Uterus (tissue), 4 donors: ENCODE data around the gene ANKRD16. TPM values are rescaled to one million over a fixed set of nuclear protein-coding genes. Genes with fewer than 3 reads are reported as not detected.
"Not testable (repeated sequence)": the region's sequence is repeated elsewhere in the genome, so short reads cannot be mapped to it uniquely, and the experiment has no call there.

Experiments used
- DNase-seq, 2 donors: peaks; one replicate each; pipeline ENCODE4 v3.0.0-alpha.2; 2019 to 2020
- H3K27ac ChIP-seq, 2 donors: fragments of 200-600 bp; sonication (generic); 1 replicate in 1 of 2; 2 replicates in 1 of 2; pipeline ENCODE4 v1.5.1; 2016 to 2018
- H3K27me3 ChIP-seq, 2 donors: fragments of 200-600 bp; sonication (generic); one replicate each; pipeline ENCODE4 v1.5.1; 2018 to 2019; ENCODE audit warnings: control low read depth in 1 of 2
- H3K36me3 ChIP-seq, 2 donors: fragments of 200-600 bp; sonication (generic); one replicate each; pipeline ENCODE4 v1.5.1; 2019; ENCODE audit warnings: control low read depth in 1 of 2
- H3K4me1 ChIP-seq, 2 donors: fragments of 200-600 bp; sonication (generic); one replicate each; pipeline ENCODE4 v1.5.1; 2018 to 2019; ENCODE audit warnings: control low read depth in 1 of 2
- H3K4me3 ChIP-seq, 2 donors: fragments of 200-600 bp; sonication (generic); 1 replicate in 1 of 2; 2 replicates in 1 of 2; pipeline ENCODE4 v1.5.1; 2018 to 2019; ENCODE audit warnings: mild to moderate bottlenecking in 1 of 2
- H3K9me3 ChIP-seq, 2 donors: fragments of 200-600 bp; sonication (generic); one replicate each; pipeline ENCODE4 v1.5.1; 2019; ENCODE audit warnings: control low read depth in 1 of 2
- POLR2A ChIP-seq, 2 donors: fragments of 450-650 bp; IDR thresholded peaks; one replicate each; pipeline ENCODE4 v1.6.1; 2016; ENCODE audit warnings: antibody characterized with exemption in 2 of 2, mild to moderate bottlenecking in 1 of 2, moderate library complexity in 1 of 2
- intact Hi-C: fragments of 100-400 bp; cut with DNase I; formaldehyde crosslinking; loops from one replicate; pipeline ENCODE4 v1.15.1; 2023; ENCODE audit warnings: low total_unique reads
- total RNA-seq, 4 donors: library from RNA; depleted of rRNA in 3 of 4; stranded (reverse); fragments of >200 nt in 3 of 4; gene quantifications; one replicate each; pipeline versions ENCODE4 v1.1.0 to v1.2.4, GENCODE V29; 2014 to 2023
- TF ChIP-seq, protein P1 (sequence below), 4 experiments: fragments of 200-600 bp in 2 of 4; fragments of 450-650 bp in 2 of 4; sonication (generic) in 2 of 4; IDR thresholded peaks; one replicate each; pipeline ENCODE4 v1.5.1; 2016 to 2019; ENCODE audit warnings: antibody characterized with exemption in 4 of 4, mild to moderate bottlenecking in 2 of 4, moderate library complexity in 1 of 4
- donor health status: DM: yes; HTN: yes; CAD: no.

The ANKRD16 gene
- total RNA-seq, 4 donors from 2014 or later: 11.9 to 28.4 (median 17.8) TPM

DNA sequence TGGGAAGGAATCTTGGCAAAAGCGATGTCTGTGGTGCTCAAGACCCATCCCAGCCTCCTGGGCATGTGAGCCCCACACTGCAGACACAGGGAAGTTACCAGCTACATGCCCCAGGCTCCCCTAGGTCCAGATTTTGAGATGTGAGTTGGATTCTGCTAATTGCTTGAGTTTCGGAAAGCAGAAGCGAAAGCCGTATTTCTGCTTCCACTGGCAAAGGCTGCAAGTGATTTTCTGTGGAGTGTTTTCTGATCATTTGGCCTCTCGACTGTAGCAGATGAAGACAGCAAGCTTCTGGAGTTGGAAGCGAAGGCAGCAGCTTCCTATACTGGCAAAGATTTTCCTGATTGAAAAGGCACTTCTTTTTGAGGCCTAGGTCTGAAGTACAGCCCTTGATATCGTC, 29.6 kb downstream of the ANKRD16 start:
- no peak for DNase-seq
- H3K27ac ChIP-seq: no peak overlapping the region
- no peaks in the 10 kb centered on the region for H3K4me1 ChIP-seq
- TF ChIP-seq, protein P1, sequence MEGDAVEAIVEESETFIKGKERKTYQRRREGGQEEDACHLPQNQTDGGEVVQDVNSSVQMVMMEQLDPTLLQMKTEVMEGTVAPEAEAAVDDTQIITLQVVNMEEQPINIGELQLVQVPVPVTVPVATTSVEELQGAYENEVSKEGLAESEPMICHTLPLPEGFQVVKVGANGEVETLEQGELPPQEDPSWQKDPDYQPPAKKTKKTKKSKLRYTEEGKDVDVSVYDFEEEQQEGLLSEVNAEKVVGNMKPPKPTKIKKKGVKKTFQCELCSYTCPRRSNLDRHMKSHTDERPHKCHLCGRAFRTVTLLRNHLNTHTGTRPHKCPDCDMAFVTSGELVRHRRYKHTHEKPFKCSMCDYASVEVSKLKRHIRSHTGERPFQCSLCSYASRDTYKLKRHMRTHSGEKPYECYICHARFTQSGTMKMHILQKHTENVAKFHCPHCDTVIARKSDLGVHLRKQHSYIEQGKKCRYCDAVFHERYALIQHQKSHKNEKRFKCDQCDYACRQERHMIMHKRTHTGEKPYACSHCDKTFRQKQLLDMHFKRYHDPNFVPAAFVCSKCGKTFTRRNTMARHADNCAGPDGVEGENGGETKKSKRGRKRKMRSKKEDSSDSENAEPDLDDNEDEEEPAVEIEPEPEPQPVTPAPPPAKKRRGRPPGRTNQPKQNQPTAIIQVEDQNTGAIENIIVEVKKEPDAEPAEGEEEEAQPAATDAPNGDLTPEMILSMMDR (IDR thresholded peaks at IDR 0.05): no peak
- TF ChIP-seq POLR2A (IDR thresholded peaks at IDR 0.05): no peak
- no peaks in the 10 kb centered on the region for H3K9me3 ChIP-seq
- no peaks in the 10 kb centered on the region for H3K27me3 ChIP-seq
- intact Hi-C loops: no loop called here
- H3K4me3 ChIP-seq: no peak overlapping the region
- no peaks in the 10 kb centered on the region for H3K36me3 ChIP-seq

DNA sequence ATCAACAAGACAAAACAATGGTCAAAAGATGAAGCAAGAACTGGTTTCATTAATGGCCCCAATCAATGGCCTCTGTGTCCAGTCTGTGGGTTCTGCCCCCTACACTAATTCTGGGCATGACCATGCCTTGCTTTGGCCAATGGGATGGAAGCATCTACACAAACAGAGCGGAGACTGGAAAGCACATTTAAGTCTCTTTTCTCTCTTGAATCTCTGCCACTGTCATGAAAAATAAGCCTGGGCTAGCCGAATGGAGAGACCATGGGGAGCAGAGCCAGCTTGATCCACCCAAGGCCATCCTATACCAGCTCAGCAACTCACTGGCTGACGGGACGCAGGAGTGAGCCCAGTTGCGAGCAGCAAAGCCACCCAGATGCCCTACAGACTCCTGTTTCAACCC, 30.9 kb downstream of the ANKRD16 start:
- Histone ChIP-seq H3K27me3 (no peaks in the 10 kb centered on the region), H3K9me3 (no peaks in the 10 kb centered on the region), H3K4me1 (no peaks in the 10 kb centered on the region), H3K27ac (no peak overlapping the region), H3K36me3 (no peaks in the 10 kb centered on the region), H3K4me3 (no peak overlapping the region)
- DNase-seq: no peak
- intact Hi-C loops: no loop called here
- TF ChIP-seq, protein P1 (IDR thresholded peaks at IDR 0.05): no peak
- no peak for TF ChIP-seq POLR2A (IDR thresholded peaks at IDR 0.05)

DNA sequence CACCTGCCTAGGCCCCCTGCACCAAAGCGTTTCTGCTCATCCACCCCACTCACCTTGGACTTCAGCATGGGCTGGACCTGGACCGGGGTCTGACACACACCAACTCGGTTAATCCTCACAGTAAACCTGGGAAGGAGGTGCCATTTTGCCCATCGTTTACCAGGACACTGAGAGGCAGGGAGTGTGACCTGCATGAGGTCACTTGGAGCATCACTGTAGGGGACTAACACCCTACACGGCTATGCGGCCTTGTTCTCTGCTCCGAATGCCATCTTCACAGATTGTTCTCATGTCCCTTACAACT, 33.0 kb downstream of the ANKRD16 start:
- H3K9me3 ChIP-seq: no peaks in the 10 kb centered on the region
- no peak for DNase-seq
- H3K27ac ChIP-seq: no peak overlapping the region
- H3K4me1 ChIP-seq: no peaks in the 10 kb centered on the region
- intact Hi-C loops: no loop called here
- no peaks in the 10 kb centered on the region for H3K36me3 ChIP-seq
- no peak for TF ChIP-seq POLR2A (IDR thresholded peaks at IDR 0.05)
- TF ChIP-seq, protein P1 (IDR thresholded peaks at IDR 0.05): no peak
- no peak overlapping the region for H3K4me3 ChIP-seq
- H3K27me3 ChIP-seq: no peaks in the 10 kb centered on the region

DNA sequence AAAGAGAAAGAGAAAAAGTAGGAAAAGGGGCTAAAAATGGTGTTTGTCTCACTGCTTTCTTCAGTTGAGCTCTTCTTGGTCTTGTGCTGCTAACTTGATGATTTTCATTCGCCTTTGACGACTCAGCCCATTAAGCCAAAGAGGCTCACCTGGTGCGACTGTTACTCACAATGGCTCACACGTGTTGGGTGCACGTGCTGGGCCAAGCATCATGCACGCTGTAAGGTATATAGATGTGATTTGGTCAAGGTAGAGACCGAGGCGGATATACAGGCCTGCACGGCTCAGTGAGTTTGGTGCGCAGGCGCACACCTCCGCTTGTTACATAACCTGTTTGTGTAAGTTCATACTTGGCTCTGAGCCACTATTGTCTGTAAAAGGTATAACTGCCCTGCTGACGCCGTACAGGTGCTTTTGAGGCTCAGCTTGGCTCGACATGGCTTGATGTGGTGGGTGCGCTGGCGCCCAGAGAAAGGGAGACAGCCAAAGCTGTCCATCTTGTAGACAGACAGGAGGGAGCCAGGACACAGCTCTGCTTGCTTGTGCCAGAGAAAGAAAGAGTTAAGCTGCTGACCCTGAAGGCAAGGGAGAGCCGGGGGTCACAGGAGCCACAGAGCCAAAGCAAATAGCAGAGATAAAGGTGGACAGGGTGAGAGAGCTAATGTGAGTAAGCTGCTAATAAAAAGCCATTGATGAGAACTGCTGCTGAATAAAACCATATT, 33.6 kb downstream of the ANKRD16 start:
- no peaks in the 10 kb centered on the region for H3K4me1 ChIP-seq
- H3K4me3 ChIP-seq: no peak overlapping the region
- H3K27ac ChIP-seq: no peak overlapping the region
- H3K27me3 ChIP-seq: no peaks in the 10 kb centered on the region
- no peaks in the 10 kb centered on the region for H3K9me3 ChIP-seq
- DNase-seq: no peak
- intact Hi-C loops: no loop called here
- H3K36me3 ChIP-seq: no peaks in the 10 kb centered on the region
- TF ChIP-seq, protein P1 (IDR thresholded peaks at IDR 0.05): no peak
- no peak for TF ChIP-seq POLR2A (IDR thresholded peaks at IDR 0.05)

DNA sequence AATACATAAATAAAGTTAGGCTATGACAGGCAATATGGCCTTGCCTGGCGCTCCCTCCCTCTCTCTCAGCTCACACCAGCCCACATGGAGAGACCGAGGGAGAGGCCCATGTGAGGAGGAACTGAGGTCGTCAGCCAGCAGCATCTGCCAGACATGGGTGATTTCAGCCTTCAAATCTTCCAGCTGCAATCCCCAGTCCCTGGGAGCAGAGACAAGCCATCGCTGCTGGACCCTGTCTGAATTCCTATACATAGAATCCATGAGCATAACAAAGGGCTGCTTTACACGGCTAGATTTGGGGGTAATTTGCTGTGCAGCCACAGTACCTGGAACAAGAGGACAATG, 35.6 kb downstream of the ANKRD16 start:
- intact Hi-C loops: no loop called here
- Histone ChIP-seq H3K4me1 (no peaks in the 10 kb centered on the region), H3K9me3 (no peaks in the 10 kb centered on the region), H3K4me3 (no peak overlapping the region), H3K36me3 (no peaks in the 10 kb centered on the region), H3K27ac (no peak overlapping the region), H3K27me3 (no peaks in the 10 kb centered on the region)
- TF ChIP-seq, protein P1 (IDR thresholded peaks at IDR 0.05): no peak
- TF ChIP-seq POLR2A (IDR thresholded peaks at IDR 0.05): no peak
- DNase-seq: no peak

DNA sequence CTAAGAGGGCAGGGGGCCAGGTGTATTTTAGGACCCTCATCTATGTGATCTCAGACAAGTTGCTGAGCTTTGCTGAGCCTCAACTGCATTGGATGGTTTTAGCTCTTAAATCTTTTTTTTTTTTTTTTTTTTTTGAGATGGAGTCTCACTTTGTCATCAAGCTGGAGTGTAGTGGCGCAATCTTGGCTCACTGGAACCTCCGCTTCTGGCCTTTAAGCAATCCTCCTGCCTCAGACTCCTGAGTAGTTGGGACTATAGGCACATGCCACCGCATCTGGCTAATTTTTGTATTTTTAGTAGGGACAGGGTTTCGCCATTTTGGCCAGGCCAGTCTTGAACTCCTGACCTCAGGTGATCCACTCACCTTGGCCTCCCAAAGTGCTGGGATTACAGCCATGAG, 43.0 kb downstream of the ANKRD16 start:
- H3K4me1 ChIP-seq, intact Hi-C loops, H3K27me3 ChIP-seq, H3K4me3 ChIP-seq, H3K9me3 ChIP-seq, H3K36me3 ChIP-seq, DNase-seq: not testable (repeated sequence)
- peak overlapping the region in 1 of 2 donors; percentile 2 for H3K27ac ChIP-seq
